Lung microvascular endothelial cell (primary cell): ENCODE results near the gene ZIC1. TPM values are rescaled to one million over a fixed set of nuclear protein-coding genes. Genes with fewer than 3 reads are reported as not detected.

Source experiments
- DNase-seq, 2 donors: peaks; one replicate each; pipeline versions ENCODE4 v3.0.0 to v3.0.0-alpha.2; 2010; ENCODE audit warnings: low read depth in 2 of 2
- total RNA-seq: library from RNA; depleted of rRNA; stranded (reverse); fragments of >200 nt; gene quantifications from 2 replicates; pipeline ENCODE4 v1.2.1, GENCODE V29; 2014

ZIC1 gene
- total RNA-seq, result not detected in 2 replicates

DNA sequence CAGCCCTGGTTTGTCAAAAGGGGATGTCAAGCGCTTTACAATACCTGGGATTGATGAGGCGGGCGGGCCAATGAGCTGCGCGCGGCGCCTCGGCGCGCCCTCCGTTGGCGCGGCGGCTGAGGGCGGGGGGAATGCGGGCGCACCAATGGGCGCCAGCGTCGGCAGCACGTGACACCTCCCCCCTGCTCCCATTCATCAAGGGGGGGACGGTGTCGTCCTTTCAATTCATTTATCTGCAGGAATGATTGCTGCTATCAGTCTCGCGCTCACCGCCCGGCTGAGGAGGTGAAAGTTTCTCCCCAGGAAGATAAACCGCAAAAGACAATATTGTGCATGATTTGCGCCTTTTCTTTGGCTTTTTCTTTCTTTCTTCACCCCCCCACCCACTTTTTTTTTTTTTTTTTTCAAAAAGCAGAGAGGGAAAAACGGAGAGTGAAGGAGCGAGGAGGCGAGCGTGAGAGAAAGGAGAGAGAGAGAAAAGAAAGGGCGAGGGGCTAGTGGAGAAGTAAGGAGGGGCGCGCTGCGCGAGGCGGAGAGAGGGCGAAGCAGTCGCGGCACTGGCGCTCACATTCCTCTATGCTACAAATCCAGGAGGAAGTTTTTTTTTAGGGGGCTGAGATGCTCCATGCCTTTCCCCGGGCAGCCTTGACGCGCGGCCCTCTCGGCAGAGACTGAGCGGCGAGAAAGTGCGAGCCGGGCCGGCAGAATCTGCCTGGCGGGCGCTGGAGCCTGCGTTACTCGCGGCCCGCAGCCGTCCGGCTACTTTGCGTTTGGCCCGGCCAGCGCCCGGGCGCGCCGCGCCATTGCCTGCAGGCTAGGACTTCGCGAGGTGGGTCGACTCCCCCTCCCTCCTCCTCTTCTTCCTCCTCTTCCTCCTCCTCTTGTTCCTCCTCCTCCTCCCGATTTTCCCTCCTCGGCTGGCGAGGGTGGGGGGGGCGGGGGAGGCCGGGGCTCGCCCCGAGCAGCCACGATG is at the start of gene ZIC1:
Gene ZIC1, plus strand, starts transcription at position 223 of the 973 bp plus-strand sequence. Its CDS starts 748 bp downstream, at position 971.
- no peak for DNase-seq

DNA sequence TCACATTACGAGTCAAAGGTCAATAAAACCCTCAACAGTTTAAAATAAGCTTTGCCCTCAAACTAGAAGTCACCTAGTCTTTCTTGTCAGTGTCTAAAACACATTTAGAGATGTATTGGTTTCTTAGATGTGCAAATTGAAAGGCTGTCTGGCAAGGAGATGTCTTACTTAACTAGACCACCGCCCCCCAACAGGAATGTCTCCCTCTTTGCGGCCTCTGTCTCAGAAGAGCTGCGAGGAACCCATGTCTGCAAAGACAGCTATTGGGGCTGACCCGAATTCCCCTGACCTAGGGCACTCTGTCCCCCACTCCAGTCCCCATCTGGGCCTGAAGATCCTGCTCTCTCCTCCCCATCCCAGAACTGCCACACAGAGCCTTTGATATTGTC is 49.1 kb upstream of the ZIC1 start:
- DNase-seq, result no peak

DNA sequence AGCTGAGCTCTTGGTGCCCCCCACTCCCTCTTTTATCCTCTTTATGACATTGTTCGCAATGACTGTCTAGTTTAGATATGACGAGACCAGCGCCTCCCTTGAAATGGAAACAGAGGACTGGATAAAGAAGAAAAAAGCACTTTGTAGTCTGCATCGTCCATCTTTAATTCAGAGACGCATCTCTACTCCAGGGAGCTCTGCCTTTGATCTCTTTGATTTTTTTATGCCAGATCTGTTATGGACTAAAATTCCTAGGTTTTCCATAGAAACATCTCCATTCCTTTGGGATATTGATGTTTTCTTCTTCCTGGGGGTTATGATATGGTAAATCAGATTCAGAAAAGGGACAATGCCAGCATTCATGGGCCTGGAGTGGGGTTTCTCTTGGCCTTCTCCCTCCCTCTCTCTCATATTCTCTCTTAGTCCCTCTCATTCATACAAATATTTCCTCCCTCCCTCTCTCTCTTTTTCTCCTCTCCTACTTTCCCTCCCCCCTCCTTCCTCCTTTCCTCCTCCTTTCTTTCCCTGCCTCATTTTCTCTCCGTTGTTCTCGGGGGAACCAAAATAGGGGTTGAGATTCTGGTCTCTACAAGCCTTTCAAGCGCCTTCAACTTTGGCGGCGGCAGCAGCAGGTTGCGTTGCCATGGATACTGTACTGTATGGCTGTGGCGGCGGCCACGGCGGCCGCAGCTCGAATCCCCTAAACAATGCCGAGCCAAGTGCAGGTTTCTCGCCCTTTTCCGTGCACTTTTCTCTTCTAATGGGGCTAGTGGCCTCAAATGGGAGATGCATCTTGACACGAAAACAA is 48.3 kb upstream of the ZIC1 start:
- DNase-seq, result peak in 1 of 2 donors; percentile 14

DNA sequence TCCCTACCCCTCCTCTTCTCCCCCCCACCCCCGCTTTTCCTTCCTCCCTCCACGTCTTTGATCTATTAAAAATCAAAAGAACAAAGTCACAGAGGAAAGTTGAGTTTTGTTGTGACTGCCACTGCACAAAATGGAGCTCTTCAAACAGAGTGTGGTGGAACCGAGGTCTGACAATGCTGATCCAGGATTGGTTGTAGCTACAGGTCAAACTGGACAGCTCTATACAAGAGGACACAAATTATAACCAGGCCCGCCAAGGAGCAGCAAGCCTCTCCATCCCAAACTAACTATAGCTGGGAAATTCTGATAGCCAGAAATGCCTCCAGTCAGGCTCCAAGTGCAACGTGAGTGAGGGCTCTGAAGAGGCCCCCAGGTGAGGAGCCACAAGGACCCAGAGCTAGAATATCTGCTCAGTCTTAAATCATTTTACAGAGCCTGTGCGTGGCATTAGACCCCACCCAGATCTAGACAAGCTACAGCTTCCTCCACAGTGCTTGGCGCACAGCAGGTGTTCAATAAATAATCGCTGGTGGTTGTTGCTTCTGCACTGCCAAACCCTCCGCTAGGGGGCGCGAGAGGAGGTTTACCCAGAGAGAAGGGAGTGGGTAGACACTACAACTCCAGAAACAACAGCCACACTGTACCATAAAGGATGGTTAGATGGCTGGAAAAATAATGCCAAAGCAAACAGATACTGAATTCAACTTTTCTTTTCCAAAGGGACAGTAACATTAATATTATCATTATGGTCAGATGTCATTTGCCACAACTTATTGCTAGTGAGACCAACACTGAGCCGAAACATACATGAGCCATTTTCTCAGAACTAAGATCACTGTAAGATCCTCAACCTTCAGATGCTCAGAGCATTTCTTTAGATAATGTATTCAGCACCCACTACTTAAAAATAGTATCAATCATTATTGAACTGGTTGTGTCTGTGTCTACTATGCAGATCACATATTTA is 47.4 kb upstream of the ZIC1 start:
- peak; percentile 23 to 32 for DNase-seq

DNA sequence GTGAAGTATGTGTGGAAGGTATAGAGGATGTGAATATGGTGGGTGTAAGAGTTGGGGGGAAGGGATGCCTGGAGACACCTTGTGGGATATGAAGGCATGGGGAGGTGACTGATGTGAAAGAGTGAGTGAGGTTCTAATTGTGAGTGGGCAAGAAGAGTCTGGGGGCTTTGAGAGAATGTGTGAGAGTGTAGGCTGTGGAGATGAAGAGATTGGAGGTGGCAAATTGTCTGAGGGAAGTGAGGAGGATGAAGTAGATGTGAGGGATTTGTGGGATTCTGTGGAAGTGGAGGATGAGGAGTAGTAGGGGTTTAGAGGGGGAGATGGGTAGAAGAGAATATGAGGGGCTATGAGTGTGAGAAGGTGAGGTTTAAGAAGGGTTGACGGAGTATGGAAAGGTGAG is 44.4 kb upstream of the ZIC1 start:
- no peak for DNase-seq

DNA sequence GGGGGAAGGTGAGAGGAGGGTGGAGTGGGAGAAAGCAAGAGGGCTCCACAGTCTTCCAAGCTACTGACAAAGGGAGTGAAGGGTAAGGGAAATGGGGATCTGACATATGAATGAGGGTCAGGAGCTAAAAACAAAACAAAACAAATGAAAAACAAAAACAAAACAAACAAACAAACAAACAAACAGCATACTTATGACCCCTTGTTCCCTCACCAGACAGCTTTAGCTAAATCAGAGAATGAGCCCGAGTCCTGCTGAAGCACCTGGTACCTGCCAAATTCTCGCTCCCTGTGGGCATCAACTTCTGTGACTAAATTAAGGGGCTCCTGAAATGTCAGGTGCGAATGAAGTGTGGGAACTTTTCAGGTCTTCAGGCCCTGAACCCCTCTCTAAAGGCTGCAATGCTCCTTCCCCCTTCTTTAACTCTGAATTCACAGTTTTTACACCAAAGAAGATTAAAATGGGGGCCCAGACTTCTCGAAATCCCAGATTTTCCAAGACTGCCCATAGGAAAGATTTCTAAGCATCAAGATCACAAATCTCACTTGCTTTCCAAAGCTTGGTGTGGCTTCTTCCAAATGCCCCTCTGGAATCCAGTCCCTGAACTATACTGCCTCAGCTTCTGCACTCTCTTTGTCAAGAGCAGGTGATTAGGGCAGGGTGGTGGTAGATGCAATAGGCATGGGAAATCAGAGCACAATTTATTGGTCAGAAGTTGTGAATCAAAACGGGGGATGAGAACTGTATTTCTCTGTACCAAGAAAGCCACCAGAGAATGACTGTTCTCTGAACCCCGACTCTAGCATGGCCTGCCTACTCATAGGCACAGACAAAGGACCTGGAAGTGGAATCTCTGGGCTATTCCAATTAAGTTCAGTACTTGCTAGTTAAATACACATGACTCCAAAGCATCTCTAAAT is 43.7 kb upstream of the ZIC1 start:
- DNase-seq, result no peak

DNA sequence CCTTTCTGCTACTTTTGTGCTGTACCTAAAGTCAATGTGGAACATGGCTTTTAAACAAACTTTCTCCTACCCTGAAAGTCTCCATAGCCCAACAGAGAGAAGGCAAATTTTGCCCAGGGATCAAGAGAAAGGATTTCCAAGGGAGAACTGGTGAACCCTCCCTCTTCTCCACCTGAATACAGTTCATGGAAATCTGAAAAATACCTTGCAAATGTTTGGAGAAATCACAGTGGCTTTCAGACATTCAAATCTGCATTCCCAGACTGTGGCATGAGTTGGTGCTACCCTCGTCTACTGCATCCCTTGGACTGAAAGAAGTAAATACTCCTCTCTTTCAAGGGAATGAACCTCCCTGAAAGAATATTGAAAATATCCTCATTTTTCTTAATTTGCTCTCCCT is 41.5 kb upstream of the ZIC1 start:
- no peak for DNase-seq

DNA sequence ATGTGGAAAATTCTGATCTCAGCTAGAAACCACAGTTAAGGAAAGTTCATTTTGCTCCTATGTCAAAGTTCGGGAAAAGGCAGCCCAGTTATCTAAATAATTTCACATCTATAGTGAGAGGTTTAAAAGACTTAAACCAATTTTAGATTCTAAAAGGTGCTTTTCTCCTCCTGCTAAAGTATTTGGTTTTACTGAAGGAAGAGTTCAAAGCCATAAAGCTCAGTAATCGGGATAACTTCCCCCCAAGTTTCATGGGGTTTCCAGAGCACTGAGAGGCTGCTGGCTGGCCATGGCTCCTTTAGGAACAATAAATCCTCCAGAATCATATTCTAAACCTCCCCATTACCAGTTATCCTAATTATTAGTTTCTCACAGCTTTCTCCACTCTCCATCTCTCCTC is 41.0 kb upstream of the ZIC1 start:
- no peak for DNase-seq

DNA sequence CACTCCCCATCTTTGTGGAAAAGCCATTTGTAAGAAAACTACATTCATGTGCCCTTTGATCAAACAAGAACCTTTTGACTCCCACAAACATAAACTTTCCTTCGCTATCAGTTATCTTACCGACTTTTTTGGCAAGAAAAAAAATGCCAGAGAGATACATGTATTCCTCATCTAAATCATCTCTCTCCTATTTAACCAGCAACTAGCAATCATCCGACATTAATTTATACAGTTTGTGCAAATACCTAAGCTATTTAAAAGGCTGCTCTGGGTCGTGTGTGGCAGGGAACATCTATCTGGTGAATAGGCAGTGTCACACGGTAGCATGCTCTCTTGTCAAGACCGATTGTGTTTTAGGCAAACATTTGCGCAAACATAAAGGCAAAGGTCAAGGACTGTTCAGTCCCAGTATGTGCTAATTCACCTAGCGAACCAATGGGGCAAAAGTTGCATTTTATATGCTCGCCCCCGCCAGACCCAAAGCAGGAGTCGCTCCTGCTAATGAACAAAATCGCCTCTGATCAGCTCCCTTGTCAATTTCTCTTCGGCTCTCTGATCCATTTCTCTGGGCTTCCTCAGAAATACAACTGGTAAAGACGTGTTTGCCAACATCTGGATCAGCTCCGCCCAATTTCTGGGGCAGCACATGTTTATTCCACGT is 40.5 kb upstream of the ZIC1 start:
- no peak for DNase-seq

DNA sequence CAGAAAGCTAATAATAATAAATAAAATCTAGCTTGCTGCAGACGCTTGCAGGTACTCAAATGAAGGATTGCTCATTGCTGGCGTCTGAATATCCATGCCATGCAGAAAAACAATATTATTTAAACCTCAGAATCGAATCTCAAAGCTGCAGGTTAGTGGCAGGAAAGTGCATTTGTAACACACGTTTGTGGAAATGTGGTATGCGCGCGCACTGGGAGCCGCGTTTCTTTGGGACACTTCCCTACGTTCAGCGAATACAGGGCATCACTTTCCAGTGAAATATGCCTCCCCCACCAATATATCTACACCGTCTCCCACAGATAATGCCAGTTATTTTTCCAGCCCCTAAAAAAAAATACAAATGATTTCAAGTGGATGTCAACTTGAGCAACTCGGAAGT is 39.9 kb upstream of the ZIC1 start:
- no peak for DNase-seq

DNA sequence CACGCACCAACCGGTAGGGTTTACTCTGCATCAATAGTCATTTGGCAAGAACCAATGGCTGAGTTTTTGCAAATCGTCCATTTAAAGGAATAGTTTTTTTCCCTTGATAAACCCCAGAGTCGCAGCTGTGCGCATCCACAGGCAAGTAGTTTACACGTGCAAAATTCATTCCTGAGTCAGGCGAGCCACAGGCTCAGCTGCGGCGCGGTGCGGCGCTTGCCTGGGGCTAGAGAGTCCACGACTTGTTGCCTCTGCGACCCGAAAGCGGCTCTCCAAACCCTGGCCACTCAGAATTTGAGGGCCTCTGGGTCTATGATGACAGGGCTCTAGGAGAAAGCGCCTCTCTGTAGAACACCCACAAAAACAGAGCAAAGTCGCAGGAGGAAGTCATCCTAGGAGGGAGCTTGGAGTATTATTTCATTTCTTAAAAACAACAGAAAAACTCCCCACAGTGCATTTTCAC is 39.5 kb upstream of the ZIC1 start:
- DNase-seq, result no peak

DNA sequence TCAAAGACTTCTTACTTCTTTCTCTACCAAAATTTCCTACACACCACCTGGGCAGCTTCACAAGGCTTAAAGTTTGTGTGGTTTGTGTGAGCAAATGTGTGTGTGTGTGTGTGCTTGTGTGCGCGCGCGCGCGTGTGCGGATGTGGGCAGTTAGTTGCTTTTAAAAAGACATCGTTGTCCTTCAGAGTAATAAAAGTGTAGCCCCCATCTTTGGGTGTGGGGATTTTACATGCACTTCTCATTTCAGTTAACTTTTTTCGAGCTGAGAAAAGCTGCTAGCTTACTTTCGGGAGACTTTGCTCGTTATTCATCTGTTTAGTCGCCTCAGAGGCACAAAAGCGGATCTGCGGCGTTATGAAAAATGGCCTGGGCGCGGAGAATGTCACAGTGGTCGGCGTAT is 38.8 kb upstream of the ZIC1 start:
- DNase-seq, result no peak

DNA sequence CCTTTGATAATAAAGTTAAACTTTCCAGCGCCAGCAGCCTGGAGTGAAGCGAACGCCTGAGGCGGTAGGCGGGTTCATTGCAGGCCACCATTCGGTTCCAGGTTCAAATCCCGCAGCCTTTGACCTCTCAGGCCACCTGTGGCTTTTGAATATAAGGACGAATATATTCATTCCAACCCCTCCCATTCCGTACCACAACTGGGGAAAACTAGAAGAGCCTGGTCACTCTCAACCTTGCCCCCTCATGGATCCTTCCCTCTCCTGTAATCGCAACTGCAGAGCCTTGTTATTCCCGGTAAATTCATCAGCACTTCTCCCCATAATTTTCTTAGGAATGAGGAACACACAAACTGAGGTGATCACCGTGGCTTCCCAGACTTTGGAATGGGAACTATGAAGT is 38.0 kb upstream of the ZIC1 start:
- no peak for DNase-seq

DNA sequence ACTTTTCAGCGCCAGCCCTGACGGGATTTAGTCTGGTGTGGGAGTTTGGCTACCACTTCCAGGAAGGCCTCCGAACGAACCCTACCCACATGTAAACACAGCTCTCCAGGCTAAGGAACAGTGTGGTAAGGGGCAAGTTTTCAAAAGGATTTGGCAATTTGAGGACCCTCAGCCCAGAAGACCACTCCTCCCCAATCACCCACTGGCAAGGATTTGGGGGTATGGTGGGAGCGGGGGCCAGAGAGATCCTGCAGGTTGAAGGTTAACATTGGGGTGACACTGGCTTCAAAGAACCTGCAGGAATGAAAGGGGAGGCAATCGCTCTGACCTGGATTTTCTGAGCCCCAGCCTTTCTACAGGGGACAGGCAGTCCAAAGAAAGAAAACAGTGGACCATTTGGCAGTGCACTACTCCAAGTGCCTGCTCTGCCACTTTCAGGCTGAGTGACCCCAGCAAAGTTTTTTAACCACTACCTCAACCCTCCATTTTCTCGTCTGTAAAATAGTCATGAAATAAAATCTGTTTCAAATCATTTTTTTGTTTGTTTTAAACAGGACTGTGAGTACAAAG is 37.3 kb upstream of the ZIC1 start:
- no peak for DNase-seq

DNA sequence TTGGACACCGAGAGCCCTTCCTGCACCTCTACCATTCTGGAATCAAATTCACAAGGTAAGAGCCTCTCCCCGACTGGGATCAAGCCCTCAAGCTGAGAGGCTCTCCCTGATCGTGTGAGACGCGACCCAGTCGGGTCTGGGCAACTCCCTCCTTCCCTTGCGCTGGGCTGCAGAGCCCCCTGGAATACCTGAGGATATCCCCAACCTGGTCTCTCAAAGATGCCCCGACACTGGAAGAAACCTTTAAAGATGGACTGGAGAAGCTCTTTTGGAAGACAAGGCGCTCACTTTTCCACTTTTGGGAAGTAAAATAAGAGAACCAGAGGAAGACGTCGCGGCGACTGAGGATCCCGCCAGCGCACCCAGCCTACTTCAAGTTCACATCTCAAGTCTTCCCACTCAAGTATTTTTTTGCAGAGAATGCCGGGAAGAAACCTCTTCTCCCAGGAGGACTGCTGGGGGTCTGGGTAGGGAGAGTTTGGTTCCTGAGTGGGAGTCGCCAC is 36.6 kb upstream of the ZIC1 start:
- no peak for DNase-seq

DNA sequence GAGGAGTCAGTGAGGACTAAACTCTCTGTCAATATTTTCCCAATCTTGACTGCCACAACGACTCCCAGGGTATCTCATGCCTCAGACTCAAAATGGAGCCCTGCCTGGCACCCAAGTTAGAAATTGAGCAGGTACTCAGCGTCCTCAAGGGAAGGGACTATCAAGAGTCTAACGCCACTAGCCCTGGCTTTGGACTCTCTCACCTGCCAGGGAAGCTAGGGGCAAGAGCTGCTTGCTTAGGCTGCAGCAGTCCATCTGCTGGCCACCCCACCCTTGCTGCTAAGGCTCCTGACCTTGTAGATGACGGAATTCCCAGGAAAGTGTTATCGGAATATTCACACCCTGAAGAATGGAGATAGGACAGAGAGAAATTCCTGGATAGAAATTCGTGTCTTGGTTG is 35.9 kb upstream of the ZIC1 start:
- no peak for DNase-seq

DNA sequence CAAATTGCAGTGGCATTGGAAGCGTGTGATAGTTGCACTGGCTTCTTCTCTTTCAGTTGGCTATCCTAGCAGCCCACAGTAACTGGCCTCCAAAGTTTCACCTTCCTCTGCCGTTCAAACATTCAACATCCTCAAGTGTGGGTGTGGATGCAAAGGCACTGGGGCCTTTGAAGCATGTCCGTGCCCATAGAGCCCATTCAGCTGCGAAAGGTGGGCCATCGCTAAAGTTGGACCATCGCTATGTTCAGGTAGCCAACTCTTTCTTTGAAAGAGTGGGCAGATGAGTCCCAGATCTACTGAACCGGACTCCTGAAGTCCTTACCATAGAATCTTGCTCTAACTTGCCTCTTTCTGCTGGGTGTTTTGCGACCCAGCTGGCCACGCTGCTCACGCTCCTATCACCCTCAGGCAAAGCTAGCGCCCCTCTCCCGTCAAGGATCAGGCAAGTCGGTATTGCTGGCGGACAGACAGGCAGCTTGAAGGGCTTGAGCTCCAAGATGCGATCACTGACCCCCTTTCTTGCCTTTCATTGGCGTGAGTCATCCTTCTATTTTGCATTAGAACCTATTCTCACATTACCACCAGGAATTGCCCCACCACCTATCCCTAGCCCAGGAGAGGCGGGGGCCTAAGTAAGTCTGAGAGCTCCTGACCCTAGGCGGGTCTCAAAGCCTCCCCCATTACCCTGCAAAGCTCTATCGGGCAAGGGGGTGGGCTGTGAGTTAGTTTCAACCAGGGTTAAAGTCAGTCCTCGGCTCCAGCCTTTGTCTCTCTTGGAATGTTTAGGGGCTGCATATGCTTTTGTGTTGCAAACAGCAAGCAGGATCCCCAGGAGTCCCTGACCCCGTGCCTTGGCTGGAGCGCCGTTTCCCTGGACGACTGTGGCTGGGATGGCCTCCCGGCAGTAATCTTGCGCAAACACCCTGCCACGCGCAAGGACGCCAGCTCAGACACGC is 31.5 kb upstream of the ZIC1 start:
- no peak for DNase-seq

DNA sequence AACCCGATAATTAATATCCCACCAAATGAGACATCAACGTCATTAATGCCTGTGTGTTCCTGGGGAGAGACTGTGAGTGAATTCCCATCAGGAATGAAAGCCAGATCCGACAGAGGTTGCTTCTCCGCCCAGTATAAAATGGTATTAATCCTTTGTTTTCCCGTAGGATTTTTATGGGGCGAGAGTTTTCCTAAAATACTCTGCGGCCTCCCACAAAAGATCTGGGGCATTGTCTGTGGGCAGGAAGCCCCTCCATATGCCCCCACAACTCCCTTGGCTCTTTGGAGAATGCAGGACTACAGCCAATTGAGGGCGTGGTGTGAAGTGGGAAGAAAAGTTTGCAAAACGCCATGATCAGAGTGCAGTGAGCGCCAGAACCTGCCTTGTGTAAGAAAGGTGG is 29.5 kb upstream of the ZIC1 start:
- DNase-seq, result no peak
